Natural killer cell (primary cell): Measurements from ENCODE around the gene C2CD3. TPM values are rescaled to one million over a fixed set of nuclear protein-coding genes. Genes with fewer than 3 reads are reported as not detected.

Experiments used
- ATAC-seq, 3 donors: fragments of 150-1000 bp in 2 of 3; fragments of 200-7000 bp in 1 of 3; cut with Tn5 transposase; 1 replicate in 1 of 3; 2 replicates in 2 of 3; pipeline ENCODE4 v1.10.0; 2021; ENCODE audit warnings: mild to moderate bottlenecking in 2 of 3, moderate library complexity in 2 of 3
- DNase-seq, 2 donors: peaks; one replicate each; pipeline versions ENCODE4 v3.0.0 to v3.0.0-alpha.2; 2013 to 2021; ENCODE audit warnings: mixed read lengths in 1 of 2
- H3K27ac ChIP-seq: one replicate; pipeline ENCODE4 v1.5.1; 2013; ENCODE audit warnings: mild to moderate bottlenecking, low read length
- H3K27me3 ChIP-seq: one replicate; pipeline ENCODE4 v1.6.1; 2013; ENCODE audit warnings: low read length; ENCODE audit not compliant: control insufficient read depth, insufficient read depth
- H3K36me3 ChIP-seq: one replicate; pipeline ENCODE4 v1.6.1; 2013; ENCODE audit warnings: low read length; ENCODE audit not compliant: control insufficient read depth, insufficient read depth
- H3K4me1 ChIP-seq: one replicate; pipeline ENCODE4 v1.6.1; 2013; ENCODE audit warnings: low read length; ENCODE audit not compliant: control insufficient read depth, insufficient read depth
- H3K4me3 ChIP-seq: one replicate; pipeline ENCODE4 v1.5.1; 2013; ENCODE audit warnings: low read length
- H3K9me3 ChIP-seq: one replicate; pipeline ENCODE4 v1.6.1; 2013; ENCODE audit warnings: low read length; ENCODE audit not compliant: control insufficient read depth, insufficient read depth
- H3K27ac Mint-ChIP-seq, 2 donors: one replicate each; pipeline ENCODE4 v1.8.0; 2022; ENCODE audit warnings: mild to moderate bottlenecking in 2 of 2, mixed read lengths in 2 of 2, moderate library complexity in 1 of 2
- H3K27me3 Mint-ChIP-seq, 2 donors: one replicate each; pipeline ENCODE4 v1.8.0; 2022; ENCODE audit warnings: low read depth in 2 of 2, mixed read lengths in 2 of 2
- H3K36me3 Mint-ChIP-seq: one replicate; pipeline ENCODE4 v1.8.0; 2022; ENCODE audit warnings: mixed read lengths
- H3K4me1 Mint-ChIP-seq, 2 donors: one replicate each; pipeline ENCODE4 v1.8.0; 2022; ENCODE audit warnings: mixed read lengths in 2 of 2
- H3K4me3 Mint-ChIP-seq: one replicate; pipeline ENCODE4 v1.8.0; 2022; ENCODE audit warnings: mild to moderate bottlenecking, moderate library complexity, mixed read lengths
- H3K9me3 Mint-ChIP-seq, 2 donors: one replicate each; pipeline ENCODE4 v1.8.0; 2022; ENCODE audit warnings: mixed read lengths in 2 of 2
- CTCF ChIP-seq: fragments of 200-600 bp; IDR thresholded peaks from one replicate; pipeline ENCODE4 v1.8.0; 2022; ENCODE audit warnings: antibody characterized with exemption
- WGBS: methylation state at CpG from one replicate; pipeline ENCODE4 v1.1.7; 2013; ENCODE audit warnings: missing lambda C conversion rate; ENCODE audit not compliant: insufficient coverage; 5-methylcytosine and 5-hydroxymethylcytosine counted together
- intact Hi-C: fragments of 100-400 bp; cut with micrococcal nuclease; formaldehyde crosslinking; loops from one replicate; pipeline ENCODE4 v1.14.2; 2022
- total RNA-seq, 4 donors: library from RNA; stranded (reverse); fragments of 120-200 nt in 1 of 4; gene quantifications; one replicate each; pipeline versions ENCODE4 v1.2.3 to v1.2.4, GENCODE V29; 2013 to 2022

C2CD3 gene
- total RNA-seq, 3 donors from 2014 or later (not counting 1 experiment from before 2014, with no cell fraction given): 55.0 to 67.6 (median 58.1) TPM

- Histone ChIP-seq H3K4me3 (no peak overlapping the region), H3K9me3 (no peaks in the 10 kb centered on the region), H3K4me1 (peaks cover 99% of the 10 kb centered on the region), H3K27ac (peak overlapping the region; percentile 98), H3K36me3 (peaks cover 72% of the 10 kb centered on the region), H3K27me3 (no peaks in the 10 kb centered on the region)
- Mint-ChIP-seq H3K27me3 (no peaks in the 10 kb centered on the region), H3K4me1 (peaks cover 82 to 100% of the 10 kb centered on the region in 2 donors), H3K9me3 (no peaks in the 10 kb centered on the region), H3K27ac (peak overlapping the region; percentile 97 to 99), H3K4me3 (peak overlapping the region; percentile 75), H3K36me3 (peaks cover 23% of the 10 kb centered on the region)
- TF ChIP-seq CTCF: no peak
- ATAC-seq (no peak), DNase-seq (peak in 1 of 2 donors; percentile 12)
- intact Hi-C loops: no loop called here
- 84% methylated on average over 14 of the region's 14 CpGs for WGBS
These were observed 194.2 kb downstream of the C2CD3 start for GRCh38 chr11:73976451-73977151.

GRCh38 chr11:73975479-73975757, 195.4 kb downstream of the C2CD3 start:
- H3K36me3 Mint-ChIP-seq: peaks cover 23% of the 10 kb centered on the region
- H3K4me3 Mint-ChIP-seq: peak overlapping the region; percentile 81

GRCh38 chr11:73974604-73975478, 196.0 kb downstream of the C2CD3 start:
- H3K36me3 Mint-ChIP-seq: peaks cover 23% of the 10 kb centered on the region

More at GRCh38 chr11:73975479-73975757, 195.4 kb downstream of the C2CD3 start:
- Histone ChIP-seq H3K4me3 (no peak overlapping the region), H3K4me1 (peaks cover 99% of the 10 kb centered on the region), H3K27me3 (no peaks in the 10 kb centered on the region), H3K36me3 (peaks cover 60% of the 10 kb centered on the region), H3K9me3 (no peaks in the 10 kb centered on the region), H3K27ac (peak overlapping the region; percentile 12)
- peak overlapping the region; percentile 97 to 99 for H3K27ac Mint-ChIP-seq
- no peaks in the 10 kb centered on the region for H3K27me3 Mint-ChIP-seq
- peaks cover 76 to 96% of the 10 kb centered on the region in 2 donors for H3K4me1 Mint-ChIP-seq
- intact Hi-C loops: no loop called here
- 81% methylated on average over 6 of the region's 6 CpGs for WGBS
- no peaks in the 10 kb centered on the region for H3K9me3 Mint-ChIP-seq
- DNase-seq (peak in 1 of 2 donors; percentile 5), ATAC-seq (no peak)
- no peak for TF ChIP-seq CTCF

More at GRCh38 chr11:73974604-73975478, 196.0 kb downstream of the C2CD3 start:
- H3K36me3 ChIP-seq: peaks cover 60% of the 10 kb centered on the region
- ATAC-seq (no peak), DNase-seq (peak in 1 of 2 donors; percentile 17)
- no peaks in the 10 kb centered on the region for H3K9me3 ChIP-seq
- TF ChIP-seq CTCF: no peak
- H3K27me3 Mint-ChIP-seq: no peaks in the 10 kb centered on the region
- WGBS: 92% methylated on average over 13 of the region's 13 CpGs
- peak overlapping the region; percentile 39 for H3K27ac ChIP-seq
- peaks cover 99% of the 10 kb centered on the region for H3K4me1 ChIP-seq
- intact Hi-C loops: no loop called here
- no peaks in the 10 kb centered on the region for H3K27me3 ChIP-seq
- H3K9me3 Mint-ChIP-seq: no peaks in the 10 kb centered on the region
- H3K4me3 Mint-ChIP-seq: peak overlapping the region; percentile 81
- H3K4me3 ChIP-seq: no peak overlapping the region
- H3K27ac Mint-ChIP-seq: peak overlapping the region; percentile 97 to 99
- peaks cover 75 to 96% of the 10 kb centered on the region in 2 donors for H3K4me1 Mint-ChIP-seq
